ENCODE measurements around the gene HGS. TPM values are rescaled to one million over a fixed set of nuclear protein-coding genes. Genes with fewer than 3 reads are reported as not detected.

The HGS gene
- total and polyA plus RNA-seq, 2 of the 4 experiments (the other 2 are of a cell fraction): 52.5 to 137 TPM

- H3K14ac ChIP-seq (replicated peaks; ENCODE audit: low read depth, low read length): no peak overlapping the region
- no peak overlapping the region for H3K4me3 ChIP-seq (ENCODE audit: insufficient read depth, low read depth, low read length)
- H3K9ac ChIP-seq (ENCODE audit: low read depth, low read length): no peak overlapping the region
- H4K20me1 ChIP-seq (ENCODE audit: insufficient read depth, low read length): peaks cover 66% of the 10 kb centered on the region
- no peak overlapping the region for H2BK20ac ChIP-seq (ENCODE audit: low read depth, low read length)
- no peak overlapping the region for H2AFZ ChIP-seq (replicated peaks; ENCODE audit: low read length, poor library complexity)
- no peak overlapping the region for H3K23ac ChIP-seq (ENCODE audit: low read depth, low read length)
- no peak overlapping the region for H3K27ac ChIP-seq (ENCODE audit: insufficient read depth, low read length)
- no peak overlapping the region for H2BK5ac ChIP-seq (ENCODE audit: low read depth, low read length, poor library complexity, severe bottlenecking)
- ATAC-seq (ENCODE audit: low read depth): no peak
- H2AK5ac ChIP-seq (ENCODE audit: low read depth, low read length): no peak overlapping the region
- H3K4me1 ChIP-seq (ENCODE audit: control insufficient read depth, insufficient read depth, low read length): no peaks in the 10 kb centered on the region
- ChIA-PET CTCF (no interaction called here), POLR2A (ENCODE audit: unreplicated experiment) (no interaction called here)
- H3K9me3 ChIP-seq (ENCODE audit: control insufficient read depth, insufficient read depth, low read length): no peaks in the 10 kb centered on the region
- no peak overlapping the region for H4K8ac ChIP-seq (ENCODE audit: low read depth in 2 of 2, low read length in 2 of 2)
- no TSS peak for BruUV-seq (replicated peaks)
- dilution Hi-C loops (cut with HindIII; ENCODE audit: low sequenced_read_pairs, unreplicated experiment): no loop called here
- H3K36me3 ChIP-seq (ENCODE audit: control insufficient read depth, insufficient read depth, low read length): peaks cover 74% of the 10 kb centered on the region
- TF ChIP-seq NFE2L2 (IDR thresholded peaks at IDR 0.05; ENCODE audit: low read depth, low read length) (no peak), MAFK (IDR thresholded peaks at IDR 0.05; ENCODE audit: low read depth, low read length) (no peak), ELK1 (IDR thresholded peaks at IDR 0.05; ENCODE audit: borderline replicate concordance, low read depth, low read length) (no peak), RFX5 (IDR thresholded peaks at IDR 0.05; ENCODE audit: low read depth, low read length) (no peak), RAD21 (IDR thresholded peaks at IDR 0.05; ENCODE audit: low read length) (no peak), POLR2A (IDR thresholded peaks at IDR 0.05; ENCODE audit: low read depth, low read length) (no peak), SMC3 (IDR thresholded peaks at IDR 0.05; ENCODE audit: low read depth, low read length) (no peak), CHD1 (IDR thresholded peaks at IDR 0.05; ENCODE audit: low read depth, low read length) (no peak), BHLHE40 (IDR thresholded peaks at IDR 0.05; ENCODE audit: low read depth, low read length) (no peak), RCOR1 (IDR thresholded peaks at IDR 0.05; ENCODE audit: insufficient replicate concordance, low read length) (no peak), CEBPB (IDR thresholded peaks at IDR 0.05; ENCODE audit: low read depth, low read length) (no peak)
- TF ChIP-seq, protein P1, sequence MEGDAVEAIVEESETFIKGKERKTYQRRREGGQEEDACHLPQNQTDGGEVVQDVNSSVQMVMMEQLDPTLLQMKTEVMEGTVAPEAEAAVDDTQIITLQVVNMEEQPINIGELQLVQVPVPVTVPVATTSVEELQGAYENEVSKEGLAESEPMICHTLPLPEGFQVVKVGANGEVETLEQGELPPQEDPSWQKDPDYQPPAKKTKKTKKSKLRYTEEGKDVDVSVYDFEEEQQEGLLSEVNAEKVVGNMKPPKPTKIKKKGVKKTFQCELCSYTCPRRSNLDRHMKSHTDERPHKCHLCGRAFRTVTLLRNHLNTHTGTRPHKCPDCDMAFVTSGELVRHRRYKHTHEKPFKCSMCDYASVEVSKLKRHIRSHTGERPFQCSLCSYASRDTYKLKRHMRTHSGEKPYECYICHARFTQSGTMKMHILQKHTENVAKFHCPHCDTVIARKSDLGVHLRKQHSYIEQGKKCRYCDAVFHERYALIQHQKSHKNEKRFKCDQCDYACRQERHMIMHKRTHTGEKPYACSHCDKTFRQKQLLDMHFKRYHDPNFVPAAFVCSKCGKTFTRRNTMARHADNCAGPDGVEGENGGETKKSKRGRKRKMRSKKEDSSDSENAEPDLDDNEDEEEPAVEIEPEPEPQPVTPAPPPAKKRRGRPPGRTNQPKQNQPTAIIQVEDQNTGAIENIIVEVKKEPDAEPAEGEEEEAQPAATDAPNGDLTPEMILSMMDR (conservative IDR thresholded peaks at IDR 0.05; ENCODE audit: low read depth, low read length): no peak
- TF ChIP-seq, protein P2, sequence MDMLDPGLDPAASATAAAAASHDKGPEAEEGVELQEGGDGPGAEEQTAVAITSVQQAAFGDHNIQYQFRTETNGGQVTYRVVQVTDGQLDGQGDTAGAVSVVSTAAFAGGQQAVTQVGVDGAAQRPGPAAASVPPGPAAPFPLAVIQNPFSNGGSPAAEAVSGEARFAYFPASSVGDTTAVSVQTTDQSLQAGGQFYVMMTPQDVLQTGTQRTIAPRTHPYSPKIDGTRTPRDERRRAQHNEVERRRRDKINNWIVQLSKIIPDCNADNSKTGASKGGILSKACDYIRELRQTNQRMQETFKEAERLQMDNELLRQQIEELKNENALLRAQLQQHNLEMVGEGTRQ (IDR thresholded peaks at IDR 0.05; ENCODE audit: low read depth, low read length): no peak
- H3K79me1 ChIP-seq (ENCODE audit: low read depth in 1 of 2, low read length in 2 of 2): peaks cover 10 to 46% of the 10 kb centered on the region in 2 experiments
- no peak for DNase-seq
- H3K4me2 ChIP-seq (ENCODE audit: low read depth, low read length): no peak overlapping the region
- H3K9me1 ChIP-seq (ENCODE audit: insufficient read depth, low read length): no peaks in the 10 kb centered on the region
- WGBS, 2 experiments (ENCODE audit: extremely low coverage in 2 of 2, insufficient read length in 1 of 2): 100% methylated on average over 2 of the region's 22 CpGs; no CpG with 5 or more reads in 1 of the 2 experiments
- no peak overlapping the region for H3K18ac ChIP-seq (ENCODE audit: low read depth, low read length)
- in situ Hi-C loops (cut with MboI; ENCODE audit: low sequenced_read_pairs): no loop called here
- H2BK15ac ChIP-seq (ENCODE audit: low read depth, low read length): no peak overlapping the region
- no peak overlapping the region for H3K56ac ChIP-seq (ENCODE audit: extremely low read depth, insufficient read depth, low read length)
- H2BK120ac ChIP-seq (ENCODE audit: low read depth, low read length): no peak overlapping the region
- intact Hi-C loops (cut with micrococcal nuclease): no loop called here
- H4K91ac ChIP-seq (ENCODE audit: insufficient read depth, low read depth, low read length): no peak overlapping the region
- no peak overlapping the region for H3K4ac ChIP-seq (ENCODE audit: low read depth, low read length)
- H4K5ac ChIP-seq (ENCODE audit: low read depth, low read length): no peak overlapping the region
- no peaks in the 10 kb centered on the region for H3K27me3 ChIP-seq (ENCODE audit: control insufficient read depth, insufficient read depth, low read length)
- H2AK9ac ChIP-seq (replicated peaks; ENCODE audit: low read depth, low read length, poor library complexity): peak overlapping the region; percentile 60
Measured at GRCh38 chr17:81695801-81696200, 12.0 kb downstream of the HGS start.
